ENCODE measurements around the gene STPG4.
A peak's percentile ranks its signal among the peaks of the same experiment; 100 is the strongest.

Gene STPG4

DNA sequence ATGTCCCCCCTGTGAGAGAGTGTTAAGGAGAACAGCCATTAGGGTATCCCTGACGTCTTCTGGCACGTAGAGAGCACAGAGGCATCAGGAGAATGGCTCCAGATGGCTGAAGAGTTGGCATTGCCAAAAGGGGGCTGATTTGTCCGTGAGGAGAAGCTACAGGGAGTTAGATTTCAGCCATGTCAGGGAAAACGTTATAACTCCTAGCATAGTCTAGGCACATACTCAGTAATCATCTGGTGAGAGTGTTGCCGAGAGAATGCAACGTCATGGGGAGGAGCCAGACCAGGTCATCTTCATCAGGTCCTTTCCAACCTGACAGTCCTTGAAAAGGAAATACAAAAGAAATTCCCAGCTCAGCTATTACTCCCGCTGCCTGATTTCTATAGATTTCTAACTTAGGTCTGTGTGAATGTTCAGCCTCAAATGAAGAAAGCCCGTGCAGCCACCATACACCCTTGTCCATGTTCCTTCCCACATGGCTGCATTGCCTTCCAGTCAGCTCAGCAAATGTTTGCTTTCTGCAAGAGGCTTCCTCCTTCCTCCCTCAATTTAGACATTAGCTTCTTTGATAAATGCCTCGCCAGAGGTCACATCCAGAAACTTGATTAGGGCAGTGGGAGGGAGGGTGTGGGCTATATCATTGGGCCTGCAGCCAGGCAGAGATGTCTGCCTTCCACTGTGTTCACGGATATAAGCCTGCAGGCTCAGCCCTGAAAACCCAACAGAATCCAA, 93.0 kb downstream of the STPG4 start:
- DNase-seq (no peak), ATAC-seq (replicated peaks) (no peak)
- peaks cover 32 to 47% of the 10 kb centered on the region in 2 donors for H3K4me1 Mint-ChIP-seq
- peaks cover 42 to 73% of the 10 kb centered on the region in 2 donors for H3K36me3 Mint-ChIP-seq
- no peaks in the 10 kb centered on the region for H3K27me3 Mint-ChIP-seq
- H3K4me3 Mint-ChIP-seq = no peak overlapping the region
- no peak overlapping the region for H3K27ac Mint-ChIP-seq
- no peaks in the 10 kb centered on the region for H3K9me3 Mint-ChIP-seq

DNA sequence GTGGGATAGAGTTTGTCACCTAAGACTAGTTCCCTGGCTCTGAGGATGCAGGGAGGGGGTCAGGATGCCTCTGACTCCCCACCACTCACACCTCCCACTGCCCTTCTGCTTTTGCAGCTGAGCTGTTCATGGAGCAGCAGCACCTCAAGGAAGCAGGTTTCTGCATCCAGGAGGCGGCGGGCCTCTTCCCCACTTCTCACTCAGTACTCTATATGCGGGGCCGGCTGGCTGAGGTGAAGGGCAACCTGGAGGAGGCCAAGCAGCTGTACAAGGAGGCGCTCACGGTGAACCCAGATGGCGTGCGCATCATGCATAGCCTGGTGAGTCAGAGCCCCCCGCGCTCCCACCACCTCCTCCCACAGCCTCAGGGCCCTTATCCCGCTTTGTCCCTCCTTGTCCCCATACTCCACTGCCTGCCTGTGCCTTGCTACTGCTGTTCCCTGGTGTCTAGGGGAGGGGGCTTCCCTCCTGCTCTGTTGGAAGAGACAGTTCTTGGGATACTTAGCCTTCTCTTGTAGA, 94.4 kb downstream of the STPG4 start:
- Mint-ChIP-seq H3K27ac (peak overlapping the region; percentile 9), H3K36me3 (peaks cover 50 to 80% of the 10 kb centered on the region in 2 donors), H3K4me3 (no peak overlapping the region), H3K9me3 (no peaks in the 10 kb centered on the region), H3K4me1 (peaks cover 42 to 61% of the 10 kb centered on the region in 2 donors), H3K27me3 (no peaks in the 10 kb centered on the region)
- no peak for ATAC-seq (replicated peaks)
- no peak for DNase-seq

DNA sequence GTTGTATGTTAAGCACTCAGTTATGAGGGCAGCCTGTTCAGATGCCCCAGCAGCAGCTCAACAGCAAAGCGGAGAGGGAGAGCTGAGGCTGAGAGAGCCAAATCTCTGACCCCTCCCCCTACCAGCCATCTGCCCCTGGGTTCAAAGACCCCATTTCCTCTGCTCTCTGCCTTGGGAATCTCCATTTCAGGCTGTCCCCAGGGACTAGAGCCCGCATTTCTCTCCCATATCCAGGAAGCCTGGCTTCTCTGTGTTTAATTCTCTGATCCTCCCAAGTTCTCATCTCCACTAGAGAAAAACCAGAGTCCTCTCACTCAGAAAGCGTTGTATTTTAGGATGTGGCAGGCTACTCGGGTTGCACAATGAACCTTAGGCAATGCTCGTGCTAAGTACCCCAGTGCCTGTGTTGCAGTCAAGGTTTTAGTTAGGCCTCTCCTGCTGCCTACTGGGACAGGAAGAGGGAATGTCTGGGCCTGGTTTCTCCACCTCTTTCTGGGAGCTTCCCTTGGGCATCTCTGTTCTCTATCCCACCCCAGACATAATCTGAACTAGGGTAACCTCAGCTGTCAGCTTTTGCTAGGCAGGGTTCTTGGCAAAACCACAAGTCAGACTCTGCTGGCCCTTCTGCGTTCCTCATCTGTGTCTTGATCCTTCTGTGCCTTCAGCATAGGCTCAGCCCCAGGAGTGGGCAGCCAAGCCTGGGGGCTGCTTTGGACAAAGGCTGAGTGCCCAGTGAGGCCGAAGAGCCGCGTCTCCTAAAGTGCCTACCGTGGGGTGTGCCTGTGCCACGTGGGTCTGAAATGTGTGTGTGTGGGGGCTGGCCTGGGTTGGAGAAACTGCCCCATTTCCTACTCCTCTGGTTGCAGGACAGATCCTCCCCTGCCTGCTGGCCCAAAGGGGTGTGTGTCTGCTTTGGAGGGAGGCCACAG, 96.8 kb downstream of the STPG4 start:
- Mint-ChIP-seq H3K4me3 (peak overlapping the region; percentile 54 to 69), H3K4me1 (peaks cover 47 to 66% of the 10 kb centered on the region in 2 donors), H3K27me3 (no peaks in the 10 kb centered on the region), H3K27ac (peak overlapping the region; percentile 91), H3K36me3 (peaks cover 56 to 85% of the 10 kb centered on the region in 2 donors), H3K9me3 (no peaks in the 10 kb centered on the region)
- ATAC-seq (replicated peaks) (peak; percentile 19 to 28), DNase-seq (no peak)

DNA sequence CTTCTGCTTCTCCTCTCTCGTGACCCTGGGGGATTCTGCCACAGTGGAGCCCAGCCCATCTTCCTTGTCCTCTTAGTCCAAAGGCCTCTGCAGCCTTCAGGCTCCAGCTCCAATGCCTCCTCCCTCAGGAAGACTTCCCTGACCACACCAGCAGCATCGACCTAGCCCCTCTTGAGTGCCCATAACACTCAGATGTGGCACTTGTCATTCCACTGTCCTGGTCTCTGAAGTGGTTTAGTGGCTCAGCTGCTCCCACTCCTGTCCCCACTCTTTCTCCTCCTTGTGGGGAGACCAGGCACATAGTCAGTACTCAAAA, 97.5 kb downstream of the STPG4 start:
- H3K27ac Mint-ChIP-seq = peak overlapping the region; percentile 91
- no peaks in the 10 kb centered on the region for H3K9me3 Mint-ChIP-seq
- ATAC-seq (replicated peaks) = no peak
- H3K4me1 Mint-ChIP-seq = peaks cover 44 to 61% of the 10 kb centered on the region in 2 donors
- peak overlapping the region; percentile 54 to 69 for H3K4me3 Mint-ChIP-seq
- H3K27me3 Mint-ChIP-seq = no peaks in the 10 kb centered on the region
- no peak for DNase-seq
- H3K36me3 Mint-ChIP-seq = peaks cover 55 to 85% of the 10 kb centered on the region in 2 donors

DNA sequence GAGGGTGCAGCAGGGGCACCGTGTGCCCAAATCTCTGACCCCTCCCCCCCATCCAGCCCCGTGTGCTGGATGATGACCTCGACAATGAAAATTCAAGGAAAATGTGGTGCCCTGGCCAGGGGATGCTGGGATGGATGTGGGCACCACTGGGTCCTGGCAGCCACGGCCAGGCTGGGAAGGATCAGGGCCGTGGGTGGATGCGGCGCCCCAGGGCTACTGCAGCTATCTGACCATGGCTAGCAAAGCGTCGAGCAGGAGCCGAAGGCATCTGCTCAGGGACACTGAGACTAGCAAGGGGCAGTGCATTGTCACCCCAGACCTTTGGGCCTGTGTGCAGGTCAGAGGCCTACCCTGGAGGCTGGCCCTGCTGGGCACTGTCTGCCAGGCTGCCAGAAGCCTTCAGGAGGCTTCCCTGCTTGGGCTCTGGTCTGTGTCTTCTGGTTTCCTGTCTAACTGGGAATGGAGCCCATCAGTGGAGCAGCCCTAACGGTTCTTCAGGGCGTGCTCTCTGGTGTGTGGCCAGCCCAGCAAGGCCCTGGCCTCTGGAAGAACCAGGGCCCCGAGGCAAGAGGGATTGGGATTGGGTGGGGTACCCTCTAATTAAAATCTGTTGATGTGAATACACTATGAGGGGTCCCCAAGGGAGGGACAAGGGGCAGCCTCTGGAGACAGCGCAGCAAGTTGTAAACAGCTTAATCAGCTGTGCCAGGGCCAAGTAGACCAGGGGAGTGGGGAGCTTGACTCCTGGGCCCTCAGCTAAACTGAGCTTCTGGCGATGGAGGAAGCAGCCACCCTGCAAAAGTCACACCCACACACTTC, 98.0 kb downstream of the STPG4 start:
- ATAC-seq (replicated peaks) (peak; percentile 87 to 89), DNase-seq (peak; percentile 39)
- peaks cover 44 to 61% of the 10 kb centered on the region in 2 donors for H3K4me1 Mint-ChIP-seq
- H3K27ac Mint-ChIP-seq = peak overlapping the region; percentile 91
- peaks cover 57 to 86% of the 10 kb centered on the region in 2 donors for H3K36me3 Mint-ChIP-seq
- peak overlapping the region; percentile 54 to 69 for H3K4me3 Mint-ChIP-seq
- no peaks in the 10 kb centered on the region for H3K9me3 Mint-ChIP-seq
- H3K27me3 Mint-ChIP-seq = no peaks in the 10 kb centered on the region

DNA sequence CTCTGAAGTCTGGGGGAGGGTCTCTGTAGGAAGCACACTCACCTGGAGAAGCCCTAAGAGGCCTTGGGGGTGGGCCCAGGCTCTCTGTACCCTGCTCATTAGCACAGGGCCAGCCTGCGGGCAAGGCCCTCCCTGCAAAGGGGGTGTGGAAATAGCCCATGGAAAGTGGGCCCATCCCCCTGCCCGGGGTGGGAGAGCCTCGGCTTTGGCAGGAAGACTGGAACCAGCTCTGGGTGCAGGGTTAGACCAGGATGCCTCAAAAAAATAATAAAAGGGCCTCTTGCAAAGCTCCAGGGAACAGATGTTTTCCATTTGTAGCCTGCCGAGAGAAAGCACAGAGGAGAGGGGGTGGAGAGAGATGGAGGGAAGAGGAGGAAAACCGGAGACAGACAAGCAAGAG, 98.7 kb downstream of the STPG4 start:
- peak overlapping the region; percentile 68 for H3K27ac Mint-ChIP-seq
- ATAC-seq (replicated peaks) = no peak

DNA sequence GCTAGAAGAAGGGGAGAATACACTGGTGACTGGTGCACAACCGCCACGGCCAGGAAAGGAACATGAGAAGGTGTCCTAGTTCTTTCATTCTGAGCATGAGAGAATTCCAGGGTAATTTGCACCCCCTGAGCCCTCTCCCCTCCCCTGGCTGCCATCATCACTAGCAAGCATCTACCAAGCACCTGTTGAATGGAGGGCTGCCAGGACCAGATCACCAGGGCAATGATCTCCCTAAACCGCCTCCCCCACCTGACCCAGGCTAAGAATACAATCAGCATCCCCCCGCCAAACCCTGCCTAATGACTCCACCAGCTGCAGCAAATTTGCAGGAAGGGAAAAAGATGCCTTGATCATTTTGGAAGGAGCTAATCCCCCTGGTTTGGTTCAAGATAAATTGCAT, 100.2 kb downstream of the STPG4 start:
- H3K9me3 Mint-ChIP-seq = no peaks in the 10 kb centered on the region
- H3K27ac Mint-ChIP-seq = peak overlapping the region; percentile 79
- ATAC-seq (replicated peaks) = no peak
- no peaks in the 10 kb centered on the region for H3K27me3 Mint-ChIP-seq
- H3K4me3 Mint-ChIP-seq = no peak overlapping the region
- no peak for DNase-seq
- peaks cover 60 to 86% of the 10 kb centered on the region in 2 donors for H3K36me3 Mint-ChIP-seq
- peaks cover 44 to 61% of the 10 kb centered on the region in 2 donors for H3K4me1 Mint-ChIP-seq

More for the DNA sequence above, 98.7 kb downstream of the STPG4 start:
- no peaks in the 10 kb centered on the region for H3K27me3 Mint-ChIP-seq
- peak overlapping the region; percentile 47 to 69 for H3K4me3 Mint-ChIP-seq
- peaks cover 44 to 61% of the 10 kb centered on the region in 2 donors for H3K4me1 Mint-ChIP-seq
- peaks cover 62 to 86% of the 10 kb centered on the region in 2 donors for H3K36me3 Mint-ChIP-seq
- no peaks in the 10 kb centered on the region for H3K9me3 Mint-ChIP-seq
- DNase-seq = no peak

DNA sequence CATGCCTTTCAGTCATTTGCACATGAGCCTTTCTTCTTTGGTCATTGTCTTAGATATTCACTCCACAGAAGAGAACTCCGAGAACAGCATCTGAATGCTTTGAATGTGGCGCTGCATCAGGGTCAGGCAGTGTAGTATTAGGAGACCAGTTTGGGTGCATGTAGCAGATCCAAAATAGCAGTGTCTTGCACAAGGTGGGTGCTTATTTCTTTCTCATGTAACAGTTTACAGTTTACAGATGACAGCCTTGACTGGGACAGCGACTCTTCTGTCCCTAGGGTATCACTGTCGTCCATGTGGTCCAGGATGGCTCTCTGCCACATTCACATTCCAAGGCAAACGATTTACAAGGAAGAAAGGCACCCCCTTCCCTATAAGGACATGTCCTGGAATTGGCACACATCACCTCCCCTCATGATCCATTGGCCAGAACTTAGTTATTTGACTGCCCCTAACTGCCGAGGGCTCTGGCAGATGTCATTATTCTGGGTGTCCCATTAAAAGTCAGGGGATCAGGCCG, 101.0 kb downstream of the STPG4 start:
- no peak overlapping the region for H3K4me3 Mint-ChIP-seq
- no peak overlapping the region for H3K27ac Mint-ChIP-seq
- no peak for ATAC-seq (replicated peaks)
- DNase-seq = no peak
- peaks cover 41 to 55% of the 10 kb centered on the region in 2 donors for H3K4me1 Mint-ChIP-seq
- no peaks in the 10 kb centered on the region for H3K9me3 Mint-ChIP-seq
- H3K36me3 Mint-ChIP-seq = peaks cover 63 to 83% of the 10 kb centered on the region in 2 donors
- H3K27me3 Mint-ChIP-seq = no peaks in the 10 kb centered on the region

DNA sequence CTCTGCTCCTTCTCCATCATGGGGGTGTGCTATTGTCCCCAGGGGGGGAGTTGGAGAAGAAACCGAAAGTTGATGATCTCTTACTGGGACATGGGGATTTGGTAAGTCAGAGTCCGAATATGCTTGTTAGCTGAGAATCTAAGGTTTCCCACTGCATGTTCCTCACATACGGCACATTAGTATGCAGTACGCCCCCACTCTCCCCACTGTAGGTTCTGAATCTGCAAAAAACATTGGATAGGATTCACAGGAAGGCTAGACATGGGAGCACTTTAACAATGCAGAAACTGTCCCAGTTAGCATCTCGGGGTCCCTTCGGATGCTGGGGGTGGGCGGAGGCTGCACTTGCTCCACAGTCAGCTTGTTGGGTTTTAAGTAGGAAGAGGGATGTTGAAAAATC, 102.3 kb downstream of the STPG4 start:
- Mint-ChIP-seq H3K36me3 (peaks cover 70 to 78% of the 10 kb centered on the region in 2 donors), H3K4me3 (no peak overlapping the region), H3K9me3 (no peaks in the 10 kb centered on the region), H3K27me3 (no peaks in the 10 kb centered on the region), H3K4me1 (peaks cover 36 to 42% of the 10 kb centered on the region in 2 donors), H3K27ac (no peak overlapping the region)
- no peak for ATAC-seq (replicated peaks)
- no peak for DNase-seq

DNA sequence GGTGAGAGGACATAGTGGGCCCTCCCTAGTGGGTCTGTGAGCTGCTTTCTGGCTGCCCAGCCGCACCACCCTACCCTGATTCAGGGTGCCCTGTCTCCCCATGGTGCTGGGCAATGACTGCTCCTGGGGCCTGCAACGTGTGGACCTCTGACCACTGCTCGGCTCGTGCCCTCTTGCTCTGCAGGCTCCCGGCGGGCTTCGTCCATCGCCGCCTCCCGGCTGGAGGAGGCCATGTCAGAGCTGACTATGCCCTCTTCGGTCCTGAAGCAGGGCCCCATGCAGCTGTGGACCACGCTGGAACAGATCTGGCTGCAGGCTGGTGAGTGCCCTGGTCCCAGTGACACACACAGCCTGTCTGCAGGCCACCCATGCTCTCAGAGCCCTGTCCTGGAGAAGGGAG, 103.5 kb downstream of the STPG4 start:
- H3K36me3 Mint-ChIP-seq = peaks cover 70 to 75% of the 10 kb centered on the region in 2 donors
- ATAC-seq (replicated peaks) (no peak), DNase-seq (no peak)
- H3K9me3 Mint-ChIP-seq = no peaks in the 10 kb centered on the region
- H3K4me3 Mint-ChIP-seq = no peak overlapping the region
- no peaks in the 10 kb centered on the region for H3K27me3 Mint-ChIP-seq
- no peak overlapping the region for H3K27ac Mint-ChIP-seq
- peaks cover 24 to 29% of the 10 kb centered on the region in 2 donors for H3K4me1 Mint-ChIP-seq

DNA sequence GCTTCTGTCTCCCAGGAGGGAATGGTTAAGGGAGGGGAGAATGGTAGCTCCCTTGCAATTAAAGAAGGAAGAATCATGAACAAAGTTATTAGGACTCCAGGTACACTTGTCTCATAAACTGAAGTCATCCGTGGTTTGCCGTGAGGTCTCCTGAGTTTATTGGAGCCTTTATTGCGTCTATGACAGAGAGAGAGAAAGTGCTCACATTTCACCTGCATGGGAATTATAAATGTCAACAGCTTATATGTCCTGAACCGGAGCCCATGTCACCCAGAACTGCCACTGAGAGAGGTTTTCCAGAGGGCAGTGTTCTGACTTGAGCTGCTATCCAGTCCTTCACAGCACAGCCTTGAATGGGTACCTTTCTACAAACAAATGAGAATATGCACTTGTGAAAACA, 104.3 kb downstream of the STPG4 start:
- Mint-ChIP-seq H3K36me3 (peaks cover 66 to 70% of the 10 kb centered on the region in 2 donors), H3K4me3 (no peak overlapping the region), H3K9me3 (no peaks in the 10 kb centered on the region), H3K27me3 (no peaks in the 10 kb centered on the region), H3K4me1 (peaks cover 19 to 21% of the 10 kb centered on the region in 2 donors), H3K27ac (no peak overlapping the region)
- ATAC-seq (replicated peaks) (no peak), DNase-seq (no peak)

DNA sequence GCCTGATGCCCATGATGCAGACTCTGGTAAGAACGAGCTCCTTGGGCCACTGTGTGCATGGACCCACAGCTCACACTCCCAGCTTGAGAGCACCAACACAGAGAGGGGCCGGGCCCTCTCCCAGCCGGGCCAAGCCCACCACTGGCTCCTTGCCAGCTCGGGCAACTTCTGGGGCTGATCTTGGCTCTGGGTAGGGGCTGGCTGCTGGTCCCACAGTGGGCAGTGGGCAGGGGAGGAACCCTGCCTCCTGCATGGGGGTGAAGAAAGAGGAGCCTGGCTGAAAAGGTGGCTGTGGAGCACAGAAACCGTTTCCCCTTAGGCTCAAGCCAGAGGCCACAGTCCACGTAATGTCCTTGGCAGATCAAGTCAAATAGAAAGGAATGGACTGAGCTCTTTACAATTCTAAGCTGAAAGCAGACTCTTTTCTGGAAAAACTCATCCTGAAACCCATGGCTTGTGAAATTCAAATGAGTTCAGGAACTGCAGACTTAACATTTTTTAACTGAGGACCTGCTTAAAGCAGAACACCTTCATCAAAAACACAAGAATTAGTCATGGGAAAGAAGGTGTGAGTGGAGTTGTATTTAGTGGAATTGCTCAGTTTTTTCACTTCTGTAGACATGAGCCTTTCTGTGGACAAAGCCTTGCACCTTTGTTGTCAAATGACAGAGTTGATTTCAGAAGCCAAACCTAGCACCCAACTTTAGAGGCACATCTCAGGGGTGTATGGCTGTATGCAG, 104.9 kb downstream of the STPG4 start:
- Mint-ChIP-seq H3K9me3 (no peaks in the 10 kb centered on the region), H3K4me1 (peaks cover 15 to 16% of the 10 kb centered on the region in 2 donors), H3K4me3 (no peak overlapping the region), H3K27me3 (no peaks in the 10 kb centered on the region), H3K36me3 (peaks cover 67 to 68% of the 10 kb centered on the region in 2 donors), H3K27ac (peak overlapping the region; percentile 75)
- DNase-seq (no peak), ATAC-seq (replicated peaks) (no peak)

DNA sequence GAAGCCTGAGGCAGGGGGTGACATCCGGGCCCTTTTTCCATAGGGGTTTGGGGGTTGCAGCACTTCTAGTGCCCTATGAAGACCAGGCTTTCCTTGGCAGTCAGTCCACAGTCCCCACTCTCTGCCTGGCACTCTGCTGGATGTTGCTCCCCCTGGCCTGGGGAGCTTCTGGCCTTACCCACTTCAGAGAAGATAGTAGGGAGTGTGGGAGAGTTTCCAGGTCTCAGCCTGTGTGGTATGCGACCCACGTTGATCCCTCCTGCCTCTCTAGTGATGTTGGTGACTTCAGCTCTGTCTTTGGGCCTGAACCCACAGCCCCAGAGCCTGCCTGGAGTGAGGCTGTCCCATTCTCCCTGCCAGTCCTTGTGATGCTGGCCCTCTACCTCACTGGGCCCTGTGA, 105.6 kb downstream of the STPG4 start:
- H3K27me3 Mint-ChIP-seq = no peaks in the 10 kb centered on the region
- peaks cover 64 to 69% of the 10 kb centered on the region in 2 donors for H3K36me3 Mint-ChIP-seq
- H3K4me3 Mint-ChIP-seq = no peak overlapping the region
- H3K9me3 Mint-ChIP-seq = no peaks in the 10 kb centered on the region
- H3K27ac Mint-ChIP-seq = no peak overlapping the region
- peaks cover 9 to 12% of the 10 kb centered on the region in 2 donors for H3K4me1 Mint-ChIP-seq
- DNase-seq (no peak), ATAC-seq (replicated peaks) (no peak)

Measured in stimulated activated naive B cell treated with anti-CD40 and anti-IgM and Interleukin-4, amounts not matched to agents 10 μg/mL and 1 μg/mL and 100 μg/mL, for 72 hours (primary cell).